ENCODE measurements around the gene TANGO2.

DNA sequence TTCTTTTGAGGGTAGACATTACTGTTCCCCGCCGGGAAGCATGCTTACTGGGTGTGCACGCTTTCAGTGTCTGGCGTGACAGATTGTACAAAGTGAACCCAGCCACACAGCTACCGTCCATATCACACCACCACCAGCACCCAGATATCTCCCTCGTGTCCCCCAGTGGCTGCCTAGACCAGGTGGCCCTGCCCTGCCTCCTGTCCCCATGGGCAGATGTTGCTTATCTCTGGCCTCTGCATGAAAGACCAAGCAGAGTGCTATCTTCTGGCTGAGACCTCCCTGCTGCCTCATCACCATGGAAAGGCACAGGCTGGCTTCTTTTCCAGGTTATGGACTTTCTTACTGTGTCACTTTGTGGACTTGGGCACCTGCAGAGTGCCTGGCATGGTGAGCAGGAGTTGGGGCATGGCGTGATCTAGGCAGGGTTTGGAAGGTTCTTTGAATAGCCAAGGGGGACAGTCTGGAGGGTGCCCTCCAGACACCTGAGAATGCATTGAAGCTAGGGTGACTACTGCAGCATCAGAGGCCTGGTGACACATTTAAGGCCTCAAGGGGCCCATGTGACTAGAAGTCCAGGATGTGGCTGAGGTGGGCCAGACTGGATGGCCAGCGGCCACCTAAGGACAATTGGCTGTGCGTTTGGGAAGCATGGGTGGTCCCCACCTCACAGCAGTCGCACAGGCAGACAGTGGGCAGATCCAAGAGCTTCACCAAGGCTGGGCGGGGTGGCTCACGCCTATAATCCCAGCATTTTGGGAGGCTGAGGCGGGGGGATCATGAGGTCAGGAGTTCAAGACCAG, 4.7 kb downstream of the TANGO2 start:
- TF ChIP-seq, protein P1, sequence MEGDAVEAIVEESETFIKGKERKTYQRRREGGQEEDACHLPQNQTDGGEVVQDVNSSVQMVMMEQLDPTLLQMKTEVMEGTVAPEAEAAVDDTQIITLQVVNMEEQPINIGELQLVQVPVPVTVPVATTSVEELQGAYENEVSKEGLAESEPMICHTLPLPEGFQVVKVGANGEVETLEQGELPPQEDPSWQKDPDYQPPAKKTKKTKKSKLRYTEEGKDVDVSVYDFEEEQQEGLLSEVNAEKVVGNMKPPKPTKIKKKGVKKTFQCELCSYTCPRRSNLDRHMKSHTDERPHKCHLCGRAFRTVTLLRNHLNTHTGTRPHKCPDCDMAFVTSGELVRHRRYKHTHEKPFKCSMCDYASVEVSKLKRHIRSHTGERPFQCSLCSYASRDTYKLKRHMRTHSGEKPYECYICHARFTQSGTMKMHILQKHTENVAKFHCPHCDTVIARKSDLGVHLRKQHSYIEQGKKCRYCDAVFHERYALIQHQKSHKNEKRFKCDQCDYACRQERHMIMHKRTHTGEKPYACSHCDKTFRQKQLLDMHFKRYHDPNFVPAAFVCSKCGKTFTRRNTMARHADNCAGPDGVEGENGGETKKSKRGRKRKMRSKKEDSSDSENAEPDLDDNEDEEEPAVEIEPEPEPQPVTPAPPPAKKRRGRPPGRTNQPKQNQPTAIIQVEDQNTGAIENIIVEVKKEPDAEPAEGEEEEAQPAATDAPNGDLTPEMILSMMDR (conservative IDR thresholded peaks at IDR 0.05; ENCODE audit: low read depth, low read length) = no peak
- TF ChIP-seq EZH2 (IDR thresholded peaks at IDR 0.05; ENCODE audit: borderline replicate concordance, low read depth, low read length, poor library complexity, severe bottlenecking) = no peak

All from A673 (cell line).